PC-9 (cell line): Measurements from ENCODE around the gene DCHS1. TPM values are rescaled to one million over a fixed set of nuclear protein-coding genes. Genes with fewer than 3 reads are reported as not detected.

Experiments used
- BruUV-seq: library from RNA; stranded (reverse); fragments of 400-500 nt; replicated peaks from 2 replicates; lab custom pipeline; 2021; lab: Mats Ljungman, UMichigan
- CTCF ChIA-PET: fragments of 300-600 bp; sonication (Branson Sonifier 250); formaldehyde crosslinking; loops from one replicate; lab custom pipeline; 2022; ENCODE audit warnings: antibody characterized with exemption; lab: Charles Lee
- POLR2A ChIA-PET: fragments of 300-600 bp; sonication (Branson Sonifier 250); formaldehyde crosslinking; loops from one replicate; lab custom pipeline; 2022; ENCODE audit warnings: antibody characterized with exemption; ENCODE audit not compliant: unreplicated experiment; lab: Charles Lee
- DNase-seq, 2 experiments: peaks; one replicate each; pipeline versions ENCODE4 v3.0.0 to v3.0.0-alpha.2; 2015 to 2022; ENCODE audit warnings: mixed read lengths in 1 of 2
- H2AFZ ChIP-seq: fragments of 200-600 bp; sonication (generic); 2 replicates; pipeline ENCODE4 v1.8.1; 2017; ENCODE audit warnings: antibody characterized with exemption
- H3F3A ChIP-seq: fragments of 200-600 bp; sonication (generic); 2 replicates; pipeline ENCODE4 v1.8.1; 2017; ENCODE audit warnings: antibody characterized with exemption, mild to moderate bottlenecking, low read depth; ENCODE audit not compliant: insufficient read depth
- H3K27ac ChIP-seq: fragments of 200-600 bp; sonication (generic); 2 replicates; pipeline ENCODE4 v1.6.1; 2016; ENCODE audit warnings: mixed run types
- H3K27me3 ChIP-seq: fragments of 200-600 bp; sonication (generic); 2 replicates; pipeline ENCODE4 v1.6.1; 2016; ENCODE audit warnings: low read depth, mixed run types; ENCODE audit not compliant: insufficient read depth
- H3K36me3 ChIP-seq: fragments of 200-600 bp; sonication (generic); 2 replicates; pipeline ENCODE4 v1.6.1; 2016; ENCODE audit warnings: low read depth, mixed run types
- H3K4me1 ChIP-seq: fragments of 200-600 bp; sonication (generic); replicated peaks from 2 replicates; pipeline ENCODE4 v1.6.1; 2016; ENCODE audit warnings: mixed run types; ENCODE audit not compliant: insufficient read depth
- H3K4me2 ChIP-seq: fragments of 200-600 bp; sonication (generic); 2 replicates; pipeline ENCODE4 v1.6.1; 2017; ENCODE audit warnings: mixed run types
- H3K4me3 ChIP-seq: fragments of 200-600 bp; sonication (generic); 2 replicates; pipeline ENCODE4 v1.6.1; 2016; ENCODE audit warnings: mixed run types
- H3K79me2 ChIP-seq: fragments of 200-600 bp; sonication (generic); 2 replicates; pipeline ENCODE4 v1.6.1; 2017; ENCODE audit warnings: low read depth, mixed run types
- H3K9me2 ChIP-seq: fragments of 200-600 bp; sonication (generic); 2 replicates; pipeline ENCODE4 v1.8.1; 2017; ENCODE audit warnings: mild to moderate bottlenecking; ENCODE audit not compliant: insufficient read depth
- H3K9me3 ChIP-seq: fragments of 200-600 bp; sonication (generic); 2 replicates; pipeline ENCODE4 v1.8.1; 2016; ENCODE audit warnings: low read depth; ENCODE audit not compliant: insufficient read depth
- H4K20me1 ChIP-seq: fragments of 200-600 bp; sonication (generic); 2 replicates; pipeline ENCODE4 v1.8.1; 2017; ENCODE audit not compliant: insufficient read depth
- EZH2 ChIP-seq: fragments of 200-600 bp; sonication (generic); IDR thresholded peaks from 2 replicates; pipeline ENCODE4 v1.8.0; 2017; ENCODE audit warnings: antibody characterized with exemption, low read depth
- intact Hi-C: fragments of 100-400 bp; cut with micrococcal nuclease; formaldehyde crosslinking; loops from one replicate; pipeline ENCODE4 v1.10.0; 2022; ENCODE audit not compliant: unreplicated experiment
- total RNA-seq: library from RNA; stranded (reverse); gene quantifications from 2 replicates; pipeline ENCODE4 v1.2.3, GENCODE V29; 2021
- TF ChIP-seq, protein P1 (sequence below): fragments of 200-600 bp; sonication (generic); conservative IDR thresholded peaks from 2 replicates; pipeline ENCODE4 v1.6.1; 2017; ENCODE audit warnings: mixed run types, antibody characterized with exemption, mild to moderate bottlenecking, moderate library complexity

DCHS1 gene
- total RNA-seq, 1 experiment from 2014 or later, result 0.22 TPM

DNA sequence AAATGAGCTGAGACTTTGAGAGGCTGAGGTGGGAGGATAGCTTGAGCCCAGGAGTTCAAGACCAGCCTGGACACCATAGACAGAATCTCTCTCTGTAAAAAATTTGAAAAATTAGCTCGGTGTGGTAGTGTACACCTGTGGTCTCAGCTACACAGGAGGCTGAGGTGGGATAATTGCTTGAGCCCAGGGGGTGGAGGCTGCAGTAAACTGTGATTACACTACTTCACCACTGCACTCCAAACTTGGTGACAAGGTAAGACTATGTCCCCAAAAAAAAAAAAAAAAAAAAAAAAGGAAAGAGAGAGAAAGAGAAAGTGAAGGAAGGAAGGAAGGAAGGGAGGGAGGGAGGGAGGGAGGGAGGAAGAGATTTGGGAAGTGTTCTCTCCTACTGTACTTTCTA is 77.5 kb downstream of the DCHS1 start:
- Histone ChIP-seq H3K9me2 (no peaks in the 10 kb centered on the region), H3K9me3 (no peaks in the 10 kb centered on the region), H3K79me2 (no peaks in the 10 kb centered on the region), H3K4me2 (no peak overlapping the region), H3K4me1 (no peaks in the 10 kb centered on the region), H2AFZ (no peak overlapping the region), H3K27me3 (no peaks in the 10 kb centered on the region), H3K4me3 (no peak overlapping the region), H3K27ac (no peak overlapping the region), H4K20me1 (no peaks in the 10 kb centered on the region), H3F3A (no peaks in the 10 kb centered on the region), H3K36me3 (no peaks in the 10 kb centered on the region)
- no TSS peak for BruUV-seq
- CTCF ChIA-PET, result no interaction called here
- TF ChIP-seq EZH2, result no peak
- TF ChIP-seq, protein P1, sequence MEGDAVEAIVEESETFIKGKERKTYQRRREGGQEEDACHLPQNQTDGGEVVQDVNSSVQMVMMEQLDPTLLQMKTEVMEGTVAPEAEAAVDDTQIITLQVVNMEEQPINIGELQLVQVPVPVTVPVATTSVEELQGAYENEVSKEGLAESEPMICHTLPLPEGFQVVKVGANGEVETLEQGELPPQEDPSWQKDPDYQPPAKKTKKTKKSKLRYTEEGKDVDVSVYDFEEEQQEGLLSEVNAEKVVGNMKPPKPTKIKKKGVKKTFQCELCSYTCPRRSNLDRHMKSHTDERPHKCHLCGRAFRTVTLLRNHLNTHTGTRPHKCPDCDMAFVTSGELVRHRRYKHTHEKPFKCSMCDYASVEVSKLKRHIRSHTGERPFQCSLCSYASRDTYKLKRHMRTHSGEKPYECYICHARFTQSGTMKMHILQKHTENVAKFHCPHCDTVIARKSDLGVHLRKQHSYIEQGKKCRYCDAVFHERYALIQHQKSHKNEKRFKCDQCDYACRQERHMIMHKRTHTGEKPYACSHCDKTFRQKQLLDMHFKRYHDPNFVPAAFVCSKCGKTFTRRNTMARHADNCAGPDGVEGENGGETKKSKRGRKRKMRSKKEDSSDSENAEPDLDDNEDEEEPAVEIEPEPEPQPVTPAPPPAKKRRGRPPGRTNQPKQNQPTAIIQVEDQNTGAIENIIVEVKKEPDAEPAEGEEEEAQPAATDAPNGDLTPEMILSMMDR, result no peak
- intact Hi-C loops, result no loop called here
- POLR2A ChIA-PET, result no interaction called here
- no peak for DNase-seq

DNA sequence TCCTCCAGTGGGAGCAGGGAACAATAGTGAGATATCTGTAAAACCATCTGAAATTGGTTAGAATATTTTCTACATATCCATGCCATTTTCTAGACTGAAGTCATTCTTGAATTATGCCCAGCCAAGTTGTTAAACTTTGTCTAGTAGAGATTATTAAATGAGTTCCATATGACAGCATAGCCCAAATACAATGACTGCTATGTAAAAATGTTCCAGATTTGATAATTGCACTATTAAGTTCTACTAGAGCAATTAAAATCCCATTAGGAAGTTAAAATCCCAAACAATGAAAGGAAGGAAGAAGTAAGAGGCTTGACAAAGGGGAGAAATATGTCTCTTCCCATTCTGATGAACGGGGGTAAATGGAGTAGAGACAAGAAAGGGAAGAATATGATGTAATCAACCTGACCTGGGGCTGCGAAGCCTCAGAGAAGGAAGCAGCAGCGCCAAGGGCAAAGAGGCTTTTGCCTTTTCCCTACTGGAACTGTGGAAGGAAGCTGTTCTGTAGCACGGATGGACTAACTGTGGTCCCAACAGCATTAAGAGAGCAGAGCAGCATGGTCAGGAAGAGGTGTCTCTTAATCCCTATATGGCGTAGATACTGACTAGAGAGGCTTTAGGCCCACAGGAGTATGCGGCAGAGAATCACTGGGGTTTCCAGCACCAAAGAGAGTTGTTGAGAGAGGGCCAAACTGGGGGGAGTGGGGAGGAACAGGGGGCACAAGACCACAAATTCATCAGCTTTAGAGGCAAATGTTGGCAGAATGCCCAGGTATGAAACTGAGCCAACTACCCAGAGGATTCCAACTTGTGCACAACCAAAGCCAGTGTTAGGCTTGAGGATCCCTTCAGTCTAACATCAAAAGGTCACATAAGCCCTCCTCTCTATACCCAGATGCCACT is 78.9 kb downstream of the DCHS1 start:
- POLR2A ChIA-PET, result no interaction called here
- TF ChIP-seq EZH2, result no peak
- Histone ChIP-seq H3K4me2 (no peak overlapping the region), H2AFZ (no peak overlapping the region), H3K4me3 (no peak overlapping the region), H4K20me1 (no peaks in the 10 kb centered on the region), H3K27me3 (no peaks in the 10 kb centered on the region), H3K79me2 (no peaks in the 10 kb centered on the region), H3F3A (no peaks in the 10 kb centered on the region), H3K27ac (no peak overlapping the region), H3K9me2 (no peaks in the 10 kb centered on the region), H3K36me3 (no peaks in the 10 kb centered on the region), H3K9me3 (no peaks in the 10 kb centered on the region), H3K4me1 (no peaks in the 10 kb centered on the region)
- no TSS peak for BruUV-seq
- CTCF ChIA-PET, result no interaction called here
- DNase-seq, result no peak
- intact Hi-C loops, result no loop called here

DNA sequence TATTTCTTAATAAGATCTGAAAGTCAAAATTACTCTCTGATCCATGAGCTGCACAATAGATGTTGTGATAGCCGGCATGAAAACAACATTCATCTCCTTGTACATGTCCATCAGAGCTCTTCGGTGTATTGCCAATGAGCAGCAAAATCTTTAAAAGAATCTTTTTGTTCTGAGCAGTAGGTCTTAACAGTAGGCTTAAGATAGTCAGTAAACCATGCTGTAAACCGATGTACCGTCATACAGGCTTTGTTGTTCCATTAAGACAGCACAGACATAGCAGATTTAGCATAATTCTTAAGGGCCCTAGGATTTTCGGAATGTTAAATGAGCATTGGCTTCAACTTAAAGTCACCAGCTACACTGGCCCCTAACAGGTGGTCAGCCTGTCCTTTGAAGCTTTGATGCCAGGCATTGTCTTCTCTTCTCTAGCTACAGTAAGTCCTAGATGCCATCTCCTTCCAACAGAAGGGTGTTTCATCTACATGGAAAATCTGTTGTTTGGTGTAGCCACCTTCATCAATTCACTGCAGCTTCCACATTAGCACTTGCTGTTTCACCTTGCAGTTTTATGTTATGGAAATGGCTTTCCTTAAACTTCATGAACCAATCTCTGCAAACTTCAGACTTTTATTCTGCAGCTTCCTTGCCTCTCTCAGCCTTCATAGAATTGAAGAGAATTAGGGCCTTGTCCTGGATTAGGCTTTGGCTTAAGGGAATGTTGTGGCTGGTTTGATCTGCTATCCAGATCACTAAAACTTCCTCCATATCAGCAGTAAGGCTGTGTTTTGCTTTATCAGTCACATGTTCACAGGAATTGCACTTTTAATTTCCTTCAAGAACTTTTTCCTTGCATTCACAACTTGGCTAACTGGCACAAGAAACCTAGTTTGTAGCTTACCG is 80.5 kb downstream of the DCHS1 start:
- BruUV-seq, result no TSS peak

More for the DNA sequence above, 80.5 kb downstream of the DCHS1 start:
- Histone ChIP-seq H3K27ac (no peak overlapping the region), H3F3A (no peaks in the 10 kb centered on the region), H3K9me3 (no peaks in the 10 kb centered on the region), H3K79me2 (no peaks in the 10 kb centered on the region), H3K9me2 (no peaks in the 10 kb centered on the region), H3K36me3 (no peaks in the 10 kb centered on the region), H4K20me1 (no peaks in the 10 kb centered on the region), H3K27me3 (no peaks in the 10 kb centered on the region), H3K4me2 (no peak overlapping the region), H3K4me3 (no peak overlapping the region), H3K4me1 (no peaks in the 10 kb centered on the region), H2AFZ (no peak overlapping the region)
- ChIA-PET POLR2A (no interaction called here), CTCF (no interaction called here)
- TF ChIP-seq, protein P1, result no peak
- no peak for TF ChIP-seq EZH2
- intact Hi-C loops, result no loop called here
- DNase-seq, result no peak
